PC-3 (cell line): Measurements from ENCODE around the gene CEP41. TPM values are rescaled to one million over a fixed set of nuclear protein-coding genes. Genes with fewer than 3 reads are reported as not detected.

ENCODE experiments used
- ATAC-seq: fragments of 200-7000 bp; cut with Tn5 transposase; 2 replicates; pipeline ENCODE4 v1.9.1; 2020; ENCODE audit warnings: mild to moderate bottlenecking, moderate library complexity
- BruUV-seq: library from RNA; stranded (reverse); fragments of 400-500 nt; replicated peaks from 2 replicates; lab custom pipeline; 2021; lab: Mats Ljungman, UMichigan
- CTCF ChIA-PET: fragments of 300-600 bp; sonication (Branson Sonifier 250); formaldehyde crosslinking; loops from one replicate; lab custom pipeline; 2022; ENCODE audit warnings: antibody characterized with exemption; lab: Charles Lee
- POLR2A ChIA-PET: fragments of 300-600 bp; sonication (Branson Sonifier 250); formaldehyde crosslinking; loops from one replicate; lab custom pipeline; 2022; ENCODE audit warnings: antibody characterized with exemption; ENCODE audit not compliant: unreplicated experiment; lab: Charles Lee
- DNase-seq: peaks from one replicate; pipeline ENCODE4 v3.0.0-alpha.2; 2015
- H2AFZ ChIP-seq: fragments of 300-600 bp; sonication (generic); 2 replicates; pipeline ENCODE4 v1.6.0; 2016; ENCODE audit warnings: antibody characterized with exemption, low read length
- H3F3A ChIP-seq: fragments of 300-600 bp; sonication (generic); one replicate; pipeline ENCODE4 v1.6.0; 2017; ENCODE audit warnings: antibody characterized with exemption, low read length, control low read depth, mild to moderate bottlenecking; ENCODE audit not compliant: unreplicated experiment
- H3K27ac ChIP-seq: fragments of 300-600 bp; sonication (generic); 2 replicates; pipeline ENCODE4 v1.5.1; 2016; ENCODE audit warnings: mild to moderate bottlenecking, low read length
- H3K27me3 ChIP-seq: fragments of 300-600 bp; sonication (generic); 2 replicates; pipeline ENCODE4 v1.6.1; 2016; ENCODE audit warnings: low read length, mixed read lengths
- H3K36me3 ChIP-seq: fragments of 300-600 bp; sonication (generic); 2 replicates; pipeline ENCODE4 v1.6.1; 2016; ENCODE audit warnings: low read depth, mixed run types, low read length, mixed read lengths
- H3K4me1 ChIP-seq: fragments of 300-600 bp; sonication (generic); 2 replicates; pipeline ENCODE4 v1.5.1; 2016; ENCODE audit warnings: low read length; ENCODE audit not compliant: insufficient read depth
- H3K4me2 ChIP-seq: fragments of 300-600 bp; sonication (generic); 2 replicates; pipeline ENCODE4 v1.6.0; 2016; ENCODE audit warnings: low read length
- H3K4me3 ChIP-seq: fragments of 300-600 bp; sonication (generic); 2 replicates; pipeline ENCODE4 v1.5.1; 2016; ENCODE audit warnings: mild to moderate bottlenecking, low read length, mixed read lengths
- H3K79me2 ChIP-seq: fragments of 300-600 bp; sonication (generic); 2 replicates; pipeline ENCODE4 v1.6.1; 2017; ENCODE audit warnings: low read length, mixed read lengths
- H3K9ac ChIP-seq: fragments of 300-600 bp; sonication (generic); 2 replicates; pipeline ENCODE4 v1.6.0; 2016; ENCODE audit warnings: mild to moderate bottlenecking, low read length
- H3K9me2 ChIP-seq: fragments of 300-600 bp; sonication (generic); replicated peaks from 2 replicates; pipeline ENCODE4 v1.6.1; 2016; ENCODE audit warnings: mixed run types, low read length, mixed read lengths
- H3K9me3 ChIP-seq: fragments of 300-600 bp; sonication (generic); 2 replicates; pipeline ENCODE4 v1.6.1; 2016; ENCODE audit warnings: low read length, mixed read lengths
- H4K20me1 ChIP-seq: fragments of 300-600 bp; sonication (generic); 2 replicates; pipeline ENCODE4 v1.6.1; 2016; ENCODE audit warnings: low read length, mixed read lengths
- CTCF ChIP-seq: fragments of 300-600 bp; sonication (generic); conservative IDR thresholded peaks from 2 replicates; pipeline ENCODE4 v1.5.1; 2017; ENCODE audit warnings: antibody characterized with exemption, low read depth, mild to moderate bottlenecking, low read length
- EZH2 ChIP-seq: fragments of 300-600 bp; sonication (generic); IDR thresholded peaks from one replicate; pipeline ENCODE4 v1.6.1; 2017; ENCODE audit warnings: antibody characterized with exemption, mild to moderate bottlenecking, low read length; ENCODE audit not compliant: unreplicated experiment
- EZH2phosphoT487 ChIP-seq: fragments of 300-600 bp; sonication (generic); IDR thresholded peaks from 2 replicates; pipeline ENCODE4 v1.6.1; 2018; ENCODE audit warnings: mild to moderate bottlenecking, antibody characterized with exemption, low read length, borderline replicate concordance
- intact Hi-C: fragments of 100-400 bp; cut with micrococcal nuclease; formaldehyde crosslinking; loops from 2 replicates; pipeline ENCODE4 v1.9.0; 2023
- total RNA-seq: library from RNA; depleted of rRNA; stranded (reverse); fragments of >200 nt; gene quantifications from 2 replicates; pipeline ENCODE4 v1.2.3, GENCODE V29; 2014

The CEP41 gene
- total RNA-seq, 1 experiment from 2014 or later = 10.4 TPM

DNA sequence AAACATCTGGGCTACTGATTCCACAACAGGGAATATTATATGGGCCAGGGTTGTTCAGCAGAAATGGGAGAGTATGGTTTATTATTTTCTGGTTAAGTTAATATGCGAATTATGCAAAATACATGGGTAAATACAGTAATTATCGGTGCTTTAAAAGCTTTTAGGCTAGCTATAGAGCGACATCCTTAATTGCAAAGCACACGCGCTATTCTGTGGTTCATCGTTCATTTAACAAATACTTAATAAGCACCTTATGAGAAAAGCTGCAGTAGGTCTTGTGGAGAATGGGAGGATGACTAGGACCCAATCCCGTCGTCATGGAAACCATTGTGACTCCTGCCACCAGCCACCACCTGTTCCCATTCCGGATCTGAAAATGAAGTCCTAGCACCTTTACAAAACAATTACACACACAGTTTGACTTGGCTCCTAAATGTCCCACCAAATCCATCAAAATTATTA, 623 bp upstream of the CEP41 start:
- peak overlapping the region; percentile 85 for H3K4me3 ChIP-seq
- ATAC-seq (peak; percentile 9; the same call in 1 of the 2 replicates), DNase-seq (peak; percentile 42)
- H3K4me1 ChIP-seq = peaks cover 15% of the 10 kb centered on the region
- no peak overlapping the region for H3K27ac ChIP-seq
- TF ChIP-seq EZH2phosphoT487 (no peak), CTCF (no peak), EZH2 (no peak)
- no peaks in the 10 kb centered on the region for H3F3A ChIP-seq
- H3K9me3 ChIP-seq = no peaks in the 10 kb centered on the region
- H2AFZ ChIP-seq = peak overlapping the region; percentile 89
- H3K27me3 ChIP-seq = no peaks in the 10 kb centered on the region
- CTCF ChIA-PET = no interaction called here
- peak overlapping the region; percentile 94 for H3K9ac ChIP-seq
- peak overlapping the region; percentile 84 for H3K4me2 ChIP-seq
- H3K36me3 ChIP-seq = no peaks in the 10 kb centered on the region
- peaks cover 10% of the 10 kb centered on the region for H3K79me2 ChIP-seq
- BruUV-seq = TSS peak; percentile 30
- H3K9me2 ChIP-seq = no peaks in the 10 kb centered on the region
- POLR2A ChIA-PET = interaction anchor here (0.6 to 0.9 kb wide), 3 partner anchors 131 to 1158 kb away, joined by 3 to 4 read pairs (median 3); partner anchors contain the start of gene CPA4
- intact Hi-C loops = loop anchor here (1.0 kb wide), 1 partner anchor 20 kb away; no protein-coding TSS in a partner anchor
- H4K20me1 ChIP-seq = no peaks in the 10 kb centered on the region

- Histone ChIP-seq H3K27ac (no peak overlapping the region), H3K9me2 (no peaks in the 10 kb centered on the region), H3K4me3 (no peak overlapping the region), H3K9ac (no peak overlapping the region), H3K4me1 (peaks cover 20% of the 10 kb centered on the region), H4K20me1 (no peaks in the 10 kb centered on the region), H2AFZ (no peak overlapping the region), H3K9me3 (no peaks in the 10 kb centered on the region), H3K27me3 (no peaks in the 10 kb centered on the region), H3K79me2 (peaks cover 10% of the 10 kb centered on the region), H3K4me2 (no peak overlapping the region), H3K36me3 (no peaks in the 10 kb centered on the region), H3F3A (no peaks in the 10 kb centered on the region)
- ATAC-seq (no peak), DNase-seq (no peak)
- ChIA-PET CTCF (no interaction called here), POLR2A (no interaction called here)
- BruUV-seq = no TSS peak
- TF ChIP-seq EZH2phosphoT487 (no peak), CTCF (no peak), EZH2 (no peak)
- intact Hi-C loops = no loop called here
Observed at GRCh38 chr7:130436253-130436652, 4.6 kb downstream of the CEP41 start.

- no peaks in the 10 kb centered on the region for H3K27me3 ChIP-seq
- no peak overlapping the region for H2AFZ ChIP-seq
- peaks cover 18% of the 10 kb centered on the region for H3K4me1 ChIP-seq
- no peaks in the 10 kb centered on the region for H3K36me3 ChIP-seq
- no peak overlapping the region for H3K4me3 ChIP-seq
- ChIA-PET CTCF (no interaction called here), POLR2A (no interaction called here)
- H3K79me2 ChIP-seq = peaks cover 9% of the 10 kb centered on the region
- intact Hi-C loops = no loop called here
- no peak overlapping the region for H3K27ac ChIP-seq
- peak; percentile 73 for ATAC-seq
- H3K9me3 ChIP-seq = no peaks in the 10 kb centered on the region
- DNase-seq = no peak
- H4K20me1 ChIP-seq = no peaks in the 10 kb centered on the region
- H3K4me2 ChIP-seq = no peak overlapping the region
- no peaks in the 10 kb centered on the region for H3K9me2 ChIP-seq
- no TSS peak for BruUV-seq
- no peak overlapping the region for H3K9ac ChIP-seq
- H3F3A ChIP-seq = no peaks in the 10 kb centered on the region
- TF ChIP-seq EZH2 (no peak), EZH2phosphoT487 (no peak), CTCF (no peak)
Observed at GRCh38 chr7:130435311-130435854, 5.4 kb downstream of the CEP41 start.
